Breast epithelium (tissue), 4 donors: ENCODE measurements around the gene CLASP2. TPM values are rescaled to one million over a fixed set of nuclear protein-coding genes. Genes with fewer than 3 reads are reported as not detected.
A peak's percentile ranks its signal among the peaks of the same experiment; 100 is the strongest.

Experiments used
- DNase-seq, 2 donors: peaks; one replicate each; pipeline ENCODE4 v3.0.0-alpha.2; 2019; ENCODE audit warnings: low spot score in 2 of 2
- H3K27ac ChIP-seq, 2 donors: fragments of 200-600 bp; sonication (generic) in 1 of 2; one replicate each; pipeline ENCODE4 v1.5.1; 2016 to 2019; ENCODE audit warnings: mild to moderate bottlenecking in 1 of 2
- H3K27me3 ChIP-seq, 2 donors: fragments of 200-600 bp; sonication (generic) in 1 of 2; one replicate each; pipeline versions ENCODE4 v1.5.1 to v1.6.0; 2017 to 2019; ENCODE audit warnings: control low read depth in 1 of 2, mild to moderate bottlenecking in 1 of 2
- H3K36me3 ChIP-seq: fragments of 200-600 bp; one replicate; pipeline ENCODE4 v1.5.1; 2019
- H3K4me1 ChIP-seq, 2 donors: fragments of 200-600 bp; sonication (generic); one replicate each; pipeline ENCODE4 v1.5.1; 2016 to 2019; ENCODE audit warnings: control low read depth in 1 of 2
- H3K4me3 ChIP-seq, 3 donors: fragments of 200-600 bp; sonication (generic); 1 replicate in 2 of 3; 2 replicates in 1 of 3; pipeline ENCODE4 v1.5.1; 2016 to 2019; ENCODE audit warnings: mild to moderate bottlenecking in 3 of 3, moderate library complexity in 2 of 3
- H3K9me3 ChIP-seq, 2 donors: fragments of 200-600 bp; sonication (generic) in 1 of 2; one replicate each; pipeline ENCODE4 v1.5.1; 2016 to 2019; ENCODE audit warnings: control low read depth in 1 of 2
- POLR2A ChIP-seq: fragments of 450-650 bp; IDR thresholded peaks from one replicate; pipeline ENCODE4 v1.6.1; 2016; ENCODE audit warnings: antibody characterized with exemption, mild to moderate bottlenecking, moderate library complexity
- POLR2AphosphoS5 ChIP-seq, 3 donors: sonication (generic); formaldehyde crosslinking; IDR thresholded peaks; one replicate each; pipeline ENCODE4 v1.6.1; 2017; ENCODE audit warnings: antibody characterized with exemption in 3 of 3
- intact Hi-C: fragments of 100-400 bp; cut with DNase I; formaldehyde crosslinking; loops from one replicate; pipeline ENCODE4 v1.15.1; 2023; ENCODE audit warnings: low total_unique reads
- total RNA-seq, 3 donors: library from RNA; depleted of rRNA; stranded (reverse); fragments of >200 nt; gene quantifications; one replicate each; pipeline ENCODE4 v1.1.0, GENCODE V29; 2016
- TF ChIP-seq, protein P1 (sequence below), 3 donors: fragments of 450-650 bp; IDR thresholded peaks; one replicate each; pipeline ENCODE4 v1.5.1; 2016 to 2017; ENCODE audit warnings: antibody characterized with exemption in 3 of 3, mild to moderate bottlenecking in 3 of 3, moderate library complexity in 3 of 3

The CLASP2 gene
- total RNA-seq, 3 donors from 2014 or later, result 57.1 to 108 (median 86.9) TPM

GRCh38 chr3:33716227-33716626 lies 1.8 kb downstream of the CLASP2 start:
- peak overlapping the region in 1 of 2 donors; percentile 99 for H3K27ac ChIP-seq
- TF ChIP-seq POLR2AphosphoS5 (IDR thresholded peaks at IDR 0.05), result no peak
- TF ChIP-seq POLR2A, result no peak
- TF ChIP-seq, protein P1, sequence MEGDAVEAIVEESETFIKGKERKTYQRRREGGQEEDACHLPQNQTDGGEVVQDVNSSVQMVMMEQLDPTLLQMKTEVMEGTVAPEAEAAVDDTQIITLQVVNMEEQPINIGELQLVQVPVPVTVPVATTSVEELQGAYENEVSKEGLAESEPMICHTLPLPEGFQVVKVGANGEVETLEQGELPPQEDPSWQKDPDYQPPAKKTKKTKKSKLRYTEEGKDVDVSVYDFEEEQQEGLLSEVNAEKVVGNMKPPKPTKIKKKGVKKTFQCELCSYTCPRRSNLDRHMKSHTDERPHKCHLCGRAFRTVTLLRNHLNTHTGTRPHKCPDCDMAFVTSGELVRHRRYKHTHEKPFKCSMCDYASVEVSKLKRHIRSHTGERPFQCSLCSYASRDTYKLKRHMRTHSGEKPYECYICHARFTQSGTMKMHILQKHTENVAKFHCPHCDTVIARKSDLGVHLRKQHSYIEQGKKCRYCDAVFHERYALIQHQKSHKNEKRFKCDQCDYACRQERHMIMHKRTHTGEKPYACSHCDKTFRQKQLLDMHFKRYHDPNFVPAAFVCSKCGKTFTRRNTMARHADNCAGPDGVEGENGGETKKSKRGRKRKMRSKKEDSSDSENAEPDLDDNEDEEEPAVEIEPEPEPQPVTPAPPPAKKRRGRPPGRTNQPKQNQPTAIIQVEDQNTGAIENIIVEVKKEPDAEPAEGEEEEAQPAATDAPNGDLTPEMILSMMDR (IDR thresholded peaks at IDR 0.05), result no peak
- intact Hi-C loops, result no loop called here
- no peaks in the 10 kb centered on the region for H3K27me3 ChIP-seq
- H3K9me3 ChIP-seq, result no peaks in the 10 kb centered on the region
- DNase-seq, result no peak
- peak overlapping the region; percentile 90 to 95 (median 91) for H3K4me3 ChIP-seq
- no peaks in the 10 kb centered on the region for H3K4me1 ChIP-seq
- H3K36me3 ChIP-seq, result no peaks in the 10 kb centered on the region

GRCh38 chr3:33711100-33711499 lies 7.0 kb downstream of the CLASP2 start:
- Histone ChIP-seq H3K36me3 (no peaks in the 10 kb centered on the region), H3K9me3 (no peaks in the 10 kb centered on the region), H3K27me3 (no peaks in the 10 kb centered on the region), H3K27ac (no peak overlapping the region), H3K4me1 (no peaks in the 10 kb centered on the region), H3K4me3 (no peak overlapping the region)
- no peak for DNase-seq
- intact Hi-C loops, result no loop called here
- TF ChIP-seq POLR2A (no peak), POLR2AphosphoS5 (IDR thresholded peaks at IDR 0.05) (no peak)
- TF ChIP-seq, protein P1 (IDR thresholded peaks at IDR 0.05), result no peak

DNA sequence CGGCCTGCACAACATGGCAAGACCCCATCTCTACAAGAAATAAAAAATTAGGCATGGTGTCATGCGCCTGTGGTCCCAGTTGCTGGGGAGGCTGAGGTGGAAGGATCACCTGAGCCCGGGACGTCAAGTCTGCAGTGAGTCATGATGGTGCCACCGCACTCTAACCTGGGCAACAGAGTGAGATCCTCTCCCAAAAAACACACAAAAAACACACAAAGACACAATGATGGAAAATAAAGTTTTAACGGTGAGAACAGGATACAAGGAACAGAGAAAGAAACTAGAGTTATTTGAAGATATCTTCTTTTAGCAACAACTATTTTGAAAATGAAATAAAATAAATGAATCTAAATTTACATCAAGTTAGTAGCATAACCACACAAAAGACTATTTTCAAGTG lies 12.0 kb downstream of the CLASP2 start:
- Histone ChIP-seq H3K9me3 (peaks cover 8 to 16% of the 10 kb centered on the region in 2 donors), H3K4me1 (no peaks in the 10 kb centered on the region), H3K27me3 (no peaks in the 10 kb centered on the region), H3K27ac (no peak overlapping the region), H3K36me3 (no peaks in the 10 kb centered on the region), H3K4me3 (no peak overlapping the region)
- intact Hi-C loops, result no loop called here
- DNase-seq, result no peak
- TF ChIP-seq POLR2A (no peak), POLR2AphosphoS5 (IDR thresholded peaks at IDR 0.05) (no peak)
- TF ChIP-seq, protein P1 (IDR thresholded peaks at IDR 0.05), result no peak

- no peaks in the 10 kb centered on the region for H3K36me3 ChIP-seq
- no peak overlapping the region for H3K4me3 ChIP-seq
- H3K4me1 ChIP-seq, result no peaks in the 10 kb centered on the region
- TF ChIP-seq POLR2AphosphoS5 (IDR thresholded peaks at IDR 0.05) (no peak), POLR2A (no peak)
- TF ChIP-seq, protein P1 (IDR thresholded peaks at IDR 0.05), result no peak
- intact Hi-C loops, result no loop called here
- peaks cover 8 to 16% of the 10 kb centered on the region in 2 donors for H3K9me3 ChIP-seq
- DNase-seq, result no peak
- no peak overlapping the region for H3K27ac ChIP-seq
- no peaks in the 10 kb centered on the region for H3K27me3 ChIP-seq
Observed at GRCh38 chr3:33704891-33705290, 13.2 kb downstream of the CLASP2 start.

DNA sequence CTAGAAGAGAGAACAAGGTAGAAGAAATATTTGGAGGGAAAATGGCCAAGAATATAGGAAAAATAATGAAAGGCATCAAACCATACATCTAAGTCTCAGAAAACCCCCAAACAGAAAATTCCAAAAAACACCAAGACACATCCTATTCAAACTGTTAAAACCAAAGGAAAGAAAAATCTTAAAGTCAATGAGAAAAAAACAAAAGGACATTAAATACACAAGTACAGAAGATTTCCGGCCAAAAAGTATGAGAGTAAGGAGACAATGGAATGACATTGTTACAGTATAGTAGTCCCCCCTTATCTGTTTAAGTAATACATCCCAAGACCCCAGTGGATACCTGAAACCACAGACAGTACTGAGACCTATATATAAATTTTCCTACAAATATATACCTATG lies 18.8 kb downstream of the CLASP2 start:
- intact Hi-C loops, result no loop called here
- Histone ChIP-seq H3K27ac (no peak overlapping the region), H3K9me3 (peaks cover 5 to 11% of the 10 kb centered on the region in 2 donors), H3K4me1 (no peaks in the 10 kb centered on the region), H3K27me3 (no peaks in the 10 kb centered on the region), H3K36me3 (no peaks in the 10 kb centered on the region), H3K4me3 (no peak overlapping the region)
- DNase-seq, result no peak
- TF ChIP-seq, protein P1 (IDR thresholded peaks at IDR 0.05), result no peak
- TF ChIP-seq POLR2AphosphoS5 (IDR thresholded peaks at IDR 0.05) (no peak), POLR2A (no peak)
